ENCODE measurements around the gene SULT1A2. TPM values are rescaled to one million over a fixed set of nuclear protein-coding genes. Genes with fewer than 3 reads are reported as not detected.
"Not testable (repeated sequence)": the region's sequence is repeated elsewhere in the genome, so short reads cannot be mapped to it uniquely, and the experiment has no call there.

The SULT1A2 gene
- total and polyA plus RNA-seq, 2 of the 4 experiments (the other 2 are of a cell fraction): 0.09 TPM; not detected in 1

DNA sequence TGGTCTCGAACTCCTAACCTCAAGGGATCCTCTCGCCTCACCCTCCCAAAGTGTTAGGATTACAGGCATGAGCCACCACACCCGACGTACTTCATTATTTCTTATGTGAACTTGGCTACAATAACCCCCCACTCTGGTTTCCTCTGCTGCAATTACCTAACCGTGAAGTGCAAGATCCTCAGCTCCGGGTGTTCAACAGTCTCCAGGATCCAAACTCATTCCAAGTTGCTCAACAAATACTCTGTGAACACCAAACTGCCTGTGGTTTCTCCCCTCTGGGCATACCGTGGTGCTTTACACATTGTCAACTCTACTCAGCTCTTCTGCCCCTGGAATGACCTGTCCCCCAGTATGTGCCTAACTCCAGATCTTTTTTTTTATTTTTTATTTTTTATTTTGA, 19.8 kb upstream of the SULT1A2 start:
- no peak overlapping the region for H3K9ac ChIP-seq (ENCODE audit: low read depth, low read length)
- CTCF ChIA-PET: no interaction called here
- H2AK5ac ChIP-seq (ENCODE audit: low read depth, low read length): no peak overlapping the region
- no TSS peak for BruUV-seq (replicated peaks)
- no peak overlapping the region for H2BK120ac ChIP-seq (ENCODE audit: low read depth, low read length)
- dilution Hi-C loops (cut with HindIII; ENCODE audit: low sequenced_read_pairs, unreplicated experiment): no loop called here
- H3K4ac ChIP-seq (ENCODE audit: low read depth, low read length): no peak overlapping the region
- no peak overlapping the region for H4K8ac ChIP-seq (ENCODE audit: low read depth in 2 of 2, low read length in 2 of 2)
- no peaks in the 10 kb centered on the region for H3K9me1 ChIP-seq (ENCODE audit: insufficient read depth, low read length)
- intact Hi-C loops (cut with micrococcal nuclease): loop anchor here (5.0 kb wide), 2 partner anchors 79 to 339 kb away; partner anchors contain the start of gene NUPR1
- in situ Hi-C loops (cut with MboI; ENCODE audit: low sequenced_read_pairs): loop anchor here (10.0 kb wide), 1 partner anchor 342 kb away; no protein-coding TSS in a partner anchor
- H3K4me3 ChIP-seq (ENCODE audit: insufficient read depth, low read depth, low read length): no peak overlapping the region
- no peak overlapping the region for H3K18ac ChIP-seq (ENCODE audit: low read depth, low read length)
- no peak overlapping the region for H2BK15ac ChIP-seq (ENCODE audit: low read depth, low read length)
- ATAC-seq (ENCODE audit: low read depth): no peak
- H3K23ac ChIP-seq (ENCODE audit: low read depth, low read length): no peak overlapping the region
- 80% methylated on average over 6 of the region's 7 CpGs; no CpG with 5 or more reads in 1 of the 2 experiments for WGBS, 2 experiments (ENCODE audit: extremely low coverage in 2 of 2, insufficient read length in 1 of 2)
- H2BK5ac ChIP-seq (ENCODE audit: low read depth, low read length, poor library complexity, severe bottlenecking): no peak overlapping the region
- H3K4me1 ChIP-seq (ENCODE audit: control insufficient read depth, insufficient read depth, low read length): no peaks in the 10 kb centered on the region
- no peak overlapping the region for H3K14ac ChIP-seq (replicated peaks; ENCODE audit: low read depth, low read length)
- no peaks in the 10 kb centered on the region for H4K20me1 ChIP-seq (ENCODE audit: insufficient read depth, low read length)
- no peak overlapping the region for H3K56ac ChIP-seq (ENCODE audit: extremely low read depth, insufficient read depth, low read length)
- no peak overlapping the region for H2AFZ ChIP-seq (replicated peaks; ENCODE audit: low read length, poor library complexity)
- no peak overlapping the region for H2AK9ac ChIP-seq (replicated peaks; ENCODE audit: low read depth, low read length, poor library complexity)
- no peaks in the 10 kb centered on the region for H3K79me1 ChIP-seq (ENCODE audit: low read depth in 1 of 2, low read length in 2 of 2)
- POLR2A ChIA-PET (ENCODE audit: unreplicated experiment): no interaction called here
- no peaks in the 10 kb centered on the region for H3K9me3 ChIP-seq (ENCODE audit: control insufficient read depth, insufficient read depth, low read length)
- no peak overlapping the region for H4K5ac ChIP-seq (ENCODE audit: low read depth, low read length)
- DNase-seq: no peak
- H3K27me3 ChIP-seq (ENCODE audit: control insufficient read depth, insufficient read depth, low read length): peaks cover 10% of the 10 kb centered on the region; the same call in 1 of the 2 replicates
- no peak overlapping the region for H3K27ac ChIP-seq (ENCODE audit: insufficient read depth, low read length)
- H2BK20ac ChIP-seq (ENCODE audit: low read depth, low read length): no peak overlapping the region
- no peak overlapping the region for H4K91ac ChIP-seq (ENCODE audit: insufficient read depth, low read depth, low read length)
- no peaks in the 10 kb centered on the region for H3K36me3 ChIP-seq (ENCODE audit: control insufficient read depth, insufficient read depth, low read length)
- TF ChIP-seq BHLHE40 (IDR thresholded peaks at IDR 0.05; ENCODE audit: low read depth, low read length): no peak
- H3K4me2 ChIP-seq (ENCODE audit: low read depth, low read length): no peak overlapping the region

DNA sequence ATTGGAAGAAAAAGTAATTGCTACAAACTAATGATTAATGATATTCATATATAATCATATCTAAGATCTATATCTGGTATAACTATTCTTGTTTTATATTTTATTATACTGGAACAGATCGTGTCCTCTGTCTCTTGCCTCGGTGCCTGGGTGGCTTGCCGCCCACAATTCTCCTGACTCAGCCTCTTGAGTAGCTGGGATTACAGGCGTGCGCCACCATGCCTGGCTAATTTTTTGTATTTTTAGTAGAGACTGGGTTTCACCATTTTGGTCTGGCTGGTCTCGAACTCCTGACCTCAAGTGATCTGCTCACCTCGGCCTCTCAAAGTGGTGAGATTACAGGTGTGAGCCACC, 19.4 kb upstream of the SULT1A2 start:
- H4K8ac ChIP-seq (ENCODE audit: low read depth in 2 of 2, low read length in 2 of 2); H3K14ac ChIP-seq (replicated peaks; ENCODE audit: low read depth, low read length); H3K9me1 ChIP-seq (ENCODE audit: insufficient read depth, low read length); DNase-seq; H3K27me3 ChIP-seq (ENCODE audit: control insufficient read depth, insufficient read depth, low read length); H3K9me3 ChIP-seq (ENCODE audit: control insufficient read depth, insufficient read depth, low read length); H3K23ac ChIP-seq (ENCODE audit: low read depth, low read length); H2AK5ac ChIP-seq (ENCODE audit: low read depth, low read length); H4K91ac ChIP-seq (ENCODE audit: insufficient read depth, low read depth, low read length); BruUV-seq (replicated peaks); H2BK120ac ChIP-seq (ENCODE audit: low read depth, low read length); H3K4me3 ChIP-seq (ENCODE audit: insufficient read depth, low read depth, low read length); H3K4ac ChIP-seq (ENCODE audit: low read depth, low read length); H4K20me1 ChIP-seq (ENCODE audit: insufficient read depth, low read length); H3K56ac ChIP-seq (ENCODE audit: extremely low read depth, insufficient read depth, low read length); H3K27ac ChIP-seq (ENCODE audit: insufficient read depth, low read length); H3K18ac ChIP-seq (ENCODE audit: low read depth, low read length); H3K4me2 ChIP-seq (ENCODE audit: low read depth, low read length); CTCF ChIA-PET; H3K9ac ChIP-seq (ENCODE audit: low read depth, low read length); H3K36me3 ChIP-seq (ENCODE audit: control insufficient read depth, insufficient read depth, low read length); H3K4me1 ChIP-seq (ENCODE audit: control insufficient read depth, insufficient read depth, low read length); H2BK20ac ChIP-seq (ENCODE audit: low read depth, low read length); H3K79me1 ChIP-seq (ENCODE audit: low read depth in 1 of 2, low read length in 2 of 2); H2AK9ac ChIP-seq (replicated peaks; ENCODE audit: low read depth, low read length, poor library complexity); H2BK15ac ChIP-seq (ENCODE audit: low read depth, low read length); H4K5ac ChIP-seq (ENCODE audit: low read depth, low read length); POLR2A ChIA-PET (ENCODE audit: unreplicated experiment); H2BK5ac ChIP-seq (ENCODE audit: low read depth, low read length, poor library complexity, severe bottlenecking); dilution Hi-C loops (cut with HindIII; ENCODE audit: low sequenced_read_pairs, unreplicated experiment); H2AFZ ChIP-seq (replicated peaks; ENCODE audit: low read length, poor library complexity); ATAC-seq (ENCODE audit: low read depth): not testable (repeated sequence)
- in situ Hi-C loops (cut with MboI; ENCODE audit: low sequenced_read_pairs) (loop anchor here (10.0 kb wide), 1 partner anchor 341 kb away; no protein-coding TSS in a partner anchor), intact Hi-C loops (cut with micrococcal nuclease) (loop anchor here (5.0 kb wide), 2 partner anchors 79 to 339 kb away; partner anchors contain the start of gene NUPR1)
- WGBS, 2 experiments (ENCODE audit: extremely low coverage in 2 of 2, insufficient read length in 1 of 2): 79% methylated on average over 2 of the region's 7 CpGs; no CpG with 5 or more reads in 1 of the 2 experiments

Measured in IMR-90 (cell line).